K562 (cell line): ENCODE measurements around the gene OR10J4. TPM values are rescaled to one million over a fixed set of nuclear protein-coding genes. Genes with fewer than 3 reads are reported as not detected.

ENCODE experiments used
- ATAC-seq: fragments of 200-7000 bp; cut with Tn5 transposase; 3 replicates; pipeline ENCODE4 v1.9.1; 2020; ENCODE audit warnings: moderate library complexity
- BruUV-seq: library from RNA; stranded (reverse); fragments of 400-500 nt; replicated peaks from 2 replicates; lab custom pipeline; 2021; lab: Mats Ljungman, UMichigan
- CTCF ChIA-PET: fragments of 300-600 bp; formaldehyde crosslinking; extraction: SDS; loops from one replicate; lab custom pipeline; 2021; ENCODE audit warnings: low intra/inter-chr PET ratio; lab: Yijun Ruan, JAX
- POLR2A ChIA-PET: fragments of 300-600, 350-650 bp; sonication (Branson Sonifier 250); formaldehyde crosslinking; extraction: SDS; loops from one replicate; lab custom pipeline; 2021; ENCODE audit warnings: antibody characterized with exemption, inconsistent platforms; lab: Yijun Ruan, JAX
- DNase-seq, 4 experiments: peaks; one replicate each; pipeline versions ENCODE4 v3.0.0 to v3.0.0-alpha.2; 2011 to 2018; ENCODE audit warnings: low spot score in 3 of 4, mixed read lengths in 3 of 4; ENCODE audit errors: extremely low read depth in 1 of 4
- FAIRE-seq: peaks from 2 replicates; lab custom pipeline; 2011; peaks lifted over from hg19 to GRCh38; lab: Jason Lieb, UNC
- H2AFZ ChIP-seq: 2 replicates; pipeline ENCODE4 v1.6.0; 2011; ENCODE audit warnings: low read depth, low read length, control low read depth, inconsistent platforms
- H3K27ac ChIP-seq: fragments of 200-600 bp; 3 replicates; pipeline ENCODE4 v1.8.0; 2011; ENCODE audit warnings: low read depth, mild to moderate bottlenecking, control low read depth, inconsistent platforms, low read length, moderate library complexity, mixed read lengths; ENCODE audit errors: extremely low read depth
- H3K27me3 ChIP-seq, 2 experiments: fragments of 300-600 bp in 1 of 2; 2 replicates in 1 of 2; 3 replicates in 1 of 2; pipeline versions ENCODE4 v1.6.0 to v1.8.0; 2011; ENCODE audit warnings: inconsistent platforms in 2 of 2, low read length in 2 of 2, mild to moderate bottlenecking in 1 of 2, mixed read lengths in 1 of 2, moderate library complexity in 1 of 2; ENCODE audit not compliant: control insufficient read depth in 2 of 2, insufficient read depth in 2 of 2
- H3K36me3 ChIP-seq: fragments of 300-600 bp; 3 replicates; pipeline ENCODE4 v1.8.0; 2011; ENCODE audit warnings: mild to moderate bottlenecking, low read length, inconsistent platforms; ENCODE audit not compliant: control insufficient read depth, insufficient read depth
- H3K4me1 ChIP-seq, 2 experiments: fragments of 200-600 bp in 1 of 2; replicated peaks in 1 of 2; 2 replicates in 1 of 2; 3 replicates in 1 of 2; pipeline versions ENCODE4 v1.5.1 to v1.8.0; 2011; ENCODE audit warnings: inconsistent platforms in 2 of 2, low read length in 2 of 2, mild to moderate bottlenecking in 1 of 2, mixed read lengths in 1 of 2, moderate library complexity in 1 of 2; ENCODE audit not compliant: control insufficient read depth in 2 of 2, insufficient read depth in 2 of 2
- H3K4me2 ChIP-seq: 2 replicates; pipeline ENCODE4 v1.6.1; 2011; ENCODE audit warnings: low read length, control low read depth, inconsistent platforms, mixed read lengths; ENCODE audit not compliant: insufficient read depth
- H3K4me3 ChIP-seq: fragments of 200-600 bp; sonication (generic), shearing (Covaris generic); 2 replicates; pipeline ENCODE4 v1.5.1; 2016; ENCODE audit warnings: control low read depth, inconsistent platforms
- H3K79me2 ChIP-seq: fragments of 200-600 bp; 3 replicates; pipeline ENCODE4 v1.8.0; 2011; ENCODE audit warnings: low read length, inconsistent platforms; ENCODE audit not compliant: control insufficient read depth, insufficient read depth
- H3K9ac ChIP-seq, 2 experiments: 2 replicates each; pipeline versions ENCODE4 v1.6.0 to v1.6.1; 2011; ENCODE audit warnings: low read depth in 2 of 2, low read length in 2 of 2, control low read depth in 1 of 2, inconsistent platforms in 1 of 2, mild to moderate bottlenecking in 1 of 2, mixed read lengths in 1 of 2; ENCODE audit not compliant: insufficient read depth in 1 of 2
- H3K9me1 ChIP-seq: one replicate; pipeline ENCODE4 v1.6.0; 2011; ENCODE audit warnings: inconsistent platforms, mild to moderate bottlenecking, low read length, moderate library complexity; ENCODE audit not compliant: control insufficient read depth, insufficient read depth
- H3K9me3 ChIP-seq: replicated peaks from 2 replicates; pipeline ENCODE4 v1.5.1; 2011; ENCODE audit warnings: low read depth, low read length, inconsistent platforms; ENCODE audit not compliant: control insufficient read depth, insufficient read depth
- H4K20me1 ChIP-seq: replicated peaks from 2 replicates; pipeline ENCODE4 v1.6.1; 2011; ENCODE audit warnings: low read length, inconsistent platforms, mixed read lengths; ENCODE audit not compliant: control insufficient read depth, insufficient read depth
- CSDE1 ChIP-seq, 2 experiments: fragments of 450-650 bp; IDR thresholded peaks; 2 replicates each; pipeline ENCODE4 v1.6.1; 2016; ENCODE audit warnings: mild to moderate bottlenecking in 1 of 2
- ELF2 ChIP-seq: fragments of 250-450 bp; sonication (Bioruptor Pico); IDR thresholded peaks from 2 replicates; pipeline ENCODE4 v1.5.0; 2021; ENCODE audit warnings: mild to moderate bottlenecking
- HBP1 ChIP-seq: fragments of 450-650 bp; formaldehyde crosslinking; IDR thresholded peaks from 2 replicates; pipeline ENCODE4 v1.4.0; 2022; ENCODE audit warnings: missing genetic modification characterization
- HDAC2 ChIP-seq: fragments of 450-650 bp; IDR thresholded peaks from 2 replicates; pipeline ENCODE4 v1.6.1; 2016; ENCODE audit warnings: mild to moderate bottlenecking
- ILF3 ChIP-seq: fragments of 450-650 bp; IDR thresholded peaks from 2 replicates; pipeline ENCODE4 v1.6.1; 2018; ENCODE audit warnings: antibody characterized with exemption, mild to moderate bottlenecking, moderate library complexity, borderline replicate concordance
- RBM34 ChIP-seq: fragments of 200-400 bp; formaldehyde crosslinking; IDR thresholded peaks from 2 replicates; pipeline ENCODE4 v1.6.1; 2018; ENCODE audit warnings: low read length, borderline replicate concordance; ENCODE audit not compliant: insufficient read depth
- U2AF1 ChIP-seq: fragments of 200-400 bp; formaldehyde crosslinking; optimal IDR thresholded peaks from 2 replicates; pipeline ENCODE3; 2017; ENCODE audit warnings: mild to moderate bottlenecking, low read depth, low read length, moderate library complexity
- WGBS: fragments of 100-300 bp; shearing (Covaris generic); methylation state at CpG from one replicate; pipeline ENCODE4 v1.1.6; 2016; ENCODE audit warnings: low coverage, mixed read lengths; ENCODE audit not compliant: insufficient coverage; ENCODE audit errors: missing lambda C conversion rate; 5-methylcytosine and 5-hydroxymethylcytosine counted together
- in situ Hi-C: fragments of 300-500 bp; cut with MboI; formaldehyde crosslinking; loops from 4 replicates; pipeline ENCODE4 v1.15.0; 2018; ENCODE audit warnings: inconsistent platforms, mixed read lengths
- intact Hi-C: fragments of 100-400 bp; cut with micrococcal nuclease; formaldehyde crosslinking; loops from 2 replicates; pipeline ENCODE4 v1.14.2; 2022
- polyA plus RNA-seq, 8 experiments: library from polyadenylated mRNA; depleted of rRNA in 4 of 8; stranded (reverse) in 5 of 8; unstranded in 3 of 8; fragments of >200 nt; fragmentation: Nextera tagmentation in 2 of 8; fragmentation: Illumina TruSeq in 1 of 8; extraction: Ambion mirVana in 2 of 8; extraction: Trizol in 1 of 8; gene quantifications; 2 replicates each; pipeline versions ENCODE4 v1.2.1 to v1.2.3, GENCODE V29; 2011 to 2014; ENCODE audit warnings: inconsistent platforms in 1 of 8, missing spikeins in 1 of 8
- total RNA-seq, 7 experiments: library from RNA; depleted of rRNA in 6 of 7; stranded (reverse); fragments of >200 nt in 6 of 7; fragmentation: Illumina TruSeq in 2 of 7; extraction: Trizol in 2 of 7; gene quantifications; 2 replicates each; pipeline versions ENCODE4 v1.2.1 to v1.2.3, GENCODE V29; 2011 to 2021; ENCODE audit warnings: low replicate concordance in 1 of 7

The OR10J4 gene
- total and polyA plus RNA-seq, 9 of the 15 experiments (the other 6 are each of a cell fraction or from before 2014, with no cell fraction given): not detected

DNA sequence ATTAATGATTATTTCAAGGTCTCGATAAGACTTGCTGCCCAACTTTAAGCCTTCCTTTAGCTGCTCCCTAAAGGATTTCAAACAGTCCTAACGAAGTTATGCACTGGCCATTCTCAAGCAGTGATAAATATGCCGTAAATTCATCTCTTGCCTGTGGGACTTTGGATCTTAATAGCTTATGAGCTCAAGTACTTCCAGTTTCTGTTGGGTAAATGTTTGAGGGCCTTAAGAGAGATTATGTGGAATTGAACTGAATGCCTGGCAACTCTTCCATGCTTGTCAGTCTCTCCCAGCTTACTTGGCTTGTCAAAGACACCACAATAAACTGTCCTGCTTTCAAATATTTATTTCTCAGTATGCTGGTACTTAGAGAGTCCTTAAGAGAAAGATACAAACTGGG is 3.5 kb upstream of the OR10J4 start:
- no peak overlapping the region for H3K9ac ChIP-seq
- H3K4me3 ChIP-seq: no peak overlapping the region
- in situ Hi-C loops (no loop called here), intact Hi-C loops (no loop called here)
- H3K79me2 ChIP-seq: no peaks in the 10 kb centered on the region
- ATAC-seq (no peak), FAIRE-seq (no peak), DNase-seq (no peak)
- H2AFZ ChIP-seq: no peak overlapping the region
- no TSS peak for BruUV-seq
- no peaks in the 10 kb centered on the region for H4K20me1 ChIP-seq
- POLR2A ChIA-PET: no interaction called here
- no peaks in the 10 kb centered on the region for H3K36me3 ChIP-seq
- H3K9me3 ChIP-seq: no peaks in the 10 kb centered on the region
- no peaks in the 10 kb centered on the region for H3K4me1 ChIP-seq
- WGBS: 2% methylated on average over 3 of the region's 3 CpGs
- no peaks in the 10 kb centered on the region for H3K9me1 ChIP-seq
- no peak overlapping the region for H3K4me2 ChIP-seq
- CTCF ChIA-PET: no interaction called here
- H3K27ac ChIP-seq: no peak overlapping the region
- no peak for TF ChIP-seq HDAC2
- no peak for TF ChIP-seq ILF3
- TF ChIP-seq ELF2 (CRISPR knock-in tag): no peak
- no peak for TF ChIP-seq U2AF1
- no peak for TF ChIP-seq RBM34
- no peak for TF ChIP-seq CSDE1 (IDR thresholded peaks at IDR 0.05)
- no peak for TF ChIP-seq HBP1 (CRISPR knock-in tag)
- no peaks in the 10 kb centered on the region for H3K27me3 ChIP-seq
